A673 (cell line): ENCODE results near the gene SFSWAP. TPM values are rescaled to one million over a fixed set of nuclear protein-coding genes. Genes with fewer than 3 reads are reported as not detected.
A peak's percentile ranks its signal among the peaks of the same experiment; 100 is the strongest.

Experiments
- BruUV-seq: library from RNA; stranded (reverse); fragments of 400-500 nt; replicated peaks from 2 replicates; lab custom pipeline; 2021; lab: Mats Ljungman, UMichigan
- CTCF ChIA-PET: fragments of 300-600 bp; sonication (Branson Sonifier 250); formaldehyde crosslinking; loops from one replicate; lab custom pipeline; 2022; ENCODE audit warnings: antibody characterized with exemption; lab: Charles Lee
- POLR2A ChIA-PET: fragments of 300-600 bp; sonication (Branson Sonifier 250); formaldehyde crosslinking; loops from one replicate; lab custom pipeline; 2022; ENCODE audit warnings: antibody characterized with exemption; ENCODE audit not compliant: low non-redundant PET; lab: Charles Lee
- DNase-seq: peaks from one replicate; pipeline ENCODE4 v3.0.0-alpha.2; 2015; ENCODE audit warnings: low spot score
- H3K27ac ChIP-seq: fragments of 200-600 bp; sonication (generic); 2 replicates; pipeline ENCODE4 v1.5.1; 2016; ENCODE audit warnings: mixed run types, low read depth, mild to moderate bottlenecking, mixed read lengths, antibody characterized with exemption, low read length; ENCODE audit not compliant: poor library complexity, severe bottlenecking
- H3K27me3 ChIP-seq: fragments of 200-600 bp; sonication (generic); replicated peaks from 2 replicates; pipeline ENCODE4 v1.6.1; 2017; ENCODE audit warnings: mixed run types, low read depth, mild to moderate bottlenecking, mixed read lengths, antibody characterized with exemption, low read length; ENCODE audit not compliant: insufficient read depth, poor library complexity
- H3K36me3 ChIP-seq: fragments of 200-600 bp; sonication (generic); 2 replicates; pipeline ENCODE4 v1.6.1; 2016; ENCODE audit warnings: mixed run types, mild to moderate bottlenecking, mixed read lengths, antibody characterized with exemption, low read length; ENCODE audit not compliant: insufficient read depth, poor library complexity, severe bottlenecking
- H3K4me1 ChIP-seq: fragments of 200-600 bp; sonication (generic); 2 replicates; pipeline ENCODE4 v1.6.1; 2017; ENCODE audit warnings: mixed run types, mild to moderate bottlenecking, mixed read lengths, antibody characterized with exemption, low read length; ENCODE audit not compliant: insufficient read depth, poor library complexity, severe bottlenecking
- H3K4me3 ChIP-seq: fragments of 200-600 bp; sonication (generic); 2 replicates; pipeline ENCODE4 v1.5.1; 2016; ENCODE audit warnings: low read depth, mixed run types, mild to moderate bottlenecking, mixed read lengths, low read length; ENCODE audit not compliant: poor library complexity, severe bottlenecking
- H3K9me3 ChIP-seq: fragments of 200-600 bp; sonication (generic); 2 replicates; pipeline ENCODE4 v1.6.1; 2016; ENCODE audit warnings: mixed run types, low read depth, mild to moderate bottlenecking, mixed read lengths, antibody characterized with exemption, low read length; ENCODE audit not compliant: poor library complexity, severe bottlenecking
- CTCF ChIP-seq: fragments of 300-800, 200-600 bp; sonication (generic); conservative IDR thresholded peaks from 2 replicates; pipeline ENCODE4 v1.5.1; 2017; ENCODE audit warnings: low read depth, mild to moderate bottlenecking, antibody characterized with exemption, low read length, moderate library complexity, mixed read lengths
- EZH2 ChIP-seq: fragments of 200-600 bp; sonication (generic); IDR thresholded peaks from 2 replicates; pipeline ENCODE4 v1.6.1; 2017; ENCODE audit warnings: borderline replicate concordance, low read depth, mild to moderate bottlenecking, mixed read lengths, antibody characterized with exemption, low read length; ENCODE audit not compliant: poor library complexity, severe bottlenecking
- intact Hi-C: fragments of 100-400 bp; cut with micrococcal nuclease; formaldehyde crosslinking; loops from one replicate; pipeline ENCODE4 v1.10.0; 2022; ENCODE audit not compliant: unreplicated experiment
- total RNA-seq: library from RNA; stranded (reverse); gene quantifications from 2 replicates; pipeline ENCODE4 v1.2.3, GENCODE V29; 2021

Gene SFSWAP
- total RNA-seq, 1 experiment from 2014 or later = 66.4 TPM

- BruUV-seq = no TSS peak
- Histone ChIP-seq H3K27ac (peak overlapping the region; percentile 82), H3K4me1 (peaks cover 28% of the 10 kb centered on the region), H3K9me3 (no peaks in the 10 kb centered on the region), H3K36me3 (no peaks in the 10 kb centered on the region), H3K4me3 (peak overlapping the region; percentile 54), H3K27me3 (no peaks in the 10 kb centered on the region)
- POLR2A ChIA-PET = interaction anchor here (0.6 kb wide), 1 partner anchor 563 kb away, joined by 3 read pairs; no protein-coding TSS in a partner anchor
- CTCF ChIA-PET = interaction anchor here (0.6 kb wide), 1 partner anchor 511 kb away, joined by 3 read pairs; no protein-coding TSS in a partner anchor
- peak; percentile 77 for DNase-seq
- intact Hi-C loops = loop anchor here (5.0 to 10.0 kb wide), 4 partner anchors 74 to 726 kb away; no protein-coding TSS in a partner anchor
- TF ChIP-seq CTCF (no peak), EZH2 (no peak)
These were observed 120.2 kb downstream of the SFSWAP start for GRCh38 chr12:131830914-131831571.

GRCh38 chr12:131831635-131832041 lies 120.7 kb downstream of the SFSWAP start:
- POLR2A ChIA-PET = no interaction called here
- TF ChIP-seq CTCF (no peak), EZH2 (no peak)
- no peaks in the 10 kb centered on the region for H3K9me3 ChIP-seq
- H3K4me1 ChIP-seq = peaks cover 28% of the 10 kb centered on the region
- peak overlapping the region; percentile 54 for H3K4me3 ChIP-seq
- DNase-seq = peak; percentile 93
- no peaks in the 10 kb centered on the region for H3K27me3 ChIP-seq
- intact Hi-C loops = loop anchor here (5.0 to 10.0 kb wide), 4 partner anchors 74 to 727 kb away; no protein-coding TSS in a partner anchor
- CTCF ChIA-PET = no interaction called here
- peak overlapping the region; percentile 82 for H3K27ac ChIP-seq
- H3K36me3 ChIP-seq = no peaks in the 10 kb centered on the region
- no TSS peak for BruUV-seq

GRCh38 chr12:131832321-131833231 lies 121.7 kb downstream of the SFSWAP start:
- Histone ChIP-seq H3K9me3 (no peaks in the 10 kb centered on the region), H3K4me1 (peaks cover 28% of the 10 kb centered on the region), H3K4me3 (peak overlapping the region; percentile 54), H3K27me3 (no peaks in the 10 kb centered on the region), H3K36me3 (no peaks in the 10 kb centered on the region), H3K27ac (peak overlapping the region; percentile 77)
- peak; percentile 83 for DNase-seq
- TF ChIP-seq CTCF (no peak), EZH2 (no peak)
- no TSS peak for BruUV-seq
- intact Hi-C loops = loop anchor here (5.0 to 10.0 kb wide), 4 partner anchors 75 to 728 kb away; no protein-coding TSS in a partner anchor
- CTCF ChIA-PET = no interaction called here
- POLR2A ChIA-PET = no interaction called here
